Renal cortex interstitium (tissue), 3 donors: Measurements from ENCODE around the gene MACROH2A2. TPM values are rescaled to one million over a fixed set of nuclear protein-coding genes. Genes with fewer than 3 reads are reported as not detected.

Source experiments
- polyA plus RNA-seq, 3 donors: library from polyadenylated mRNA; unstranded; fragments of 120-200 nt; gene quantifications; one replicate each; pipeline ENCODE4 v1.2.1, GENCODE V29; 2013; ENCODE audit not compliant: insufficient read length in 3 of 3

The MACROH2A2 gene
- polyA plus RNA-seq, 3 donors: 82.4 to 95.7 (median 82.9) TPM

Other genes starting within 250 kb of the MACROH2A2 start
- gene AIFM2, start 80.0 kb downstream of the MACROH2A2 start, polyA plus RNA-seq: 1 to 10 TPM; 5.1 to 7.2 (median 5.1) TPM
- 10 to 100 TPM; 10.7 to 15.2 (median 12.1) TPM for gene TYSND1, start 93.9 kb downstream of the MACROH2A2 start, polyA plus RNA-seq
- 100 to 1,000 TPM; 109 to 115 (median 114) TPM for gene SAR1A, start 117.7 kb downstream of the MACROH2A2 start, polyA plus RNA-seq
- gene PPA1, start 180.6 kb downstream of the MACROH2A2 start, polyA plus RNA-seq: 100 to 1,000 TPM in 2 of 3 donors, 10 to 100 TPM in 1; 98.4 to 117 (median 110) TPM
- under 1 TPM; 0.14 to 0.27 (median 0.23) TPM for gene NPFFR1, start 231.2 kb downstream of the MACROH2A2 start, polyA plus RNA-seq